ENCODE data around the gene ITGB8.

- TF ChIP-seq CTCF (IDR thresholded peaks at IDR 0.05 in 4 of 5, conservative IDR thresholded peaks at IDR 0.05 in 1 of 5) (no peak), POLR2A (IDR thresholded peaks at IDR 0.05) (no peak)
Observed at GRCh38 chr7:20343941-20344340, 13.2 kb downstream of the ITGB8 start.

Measured in gastrocnemius medialis (tissue), 4 donors.